ENCODE data around the gene WNK3. TPM values are rescaled to one million over a fixed set of nuclear protein-coding genes. Genes with fewer than 3 reads are reported as not detected.

Gene WNK3
- total RNA-seq, result 0.15 and 0.33 TPM in 2 replicates

DNA sequence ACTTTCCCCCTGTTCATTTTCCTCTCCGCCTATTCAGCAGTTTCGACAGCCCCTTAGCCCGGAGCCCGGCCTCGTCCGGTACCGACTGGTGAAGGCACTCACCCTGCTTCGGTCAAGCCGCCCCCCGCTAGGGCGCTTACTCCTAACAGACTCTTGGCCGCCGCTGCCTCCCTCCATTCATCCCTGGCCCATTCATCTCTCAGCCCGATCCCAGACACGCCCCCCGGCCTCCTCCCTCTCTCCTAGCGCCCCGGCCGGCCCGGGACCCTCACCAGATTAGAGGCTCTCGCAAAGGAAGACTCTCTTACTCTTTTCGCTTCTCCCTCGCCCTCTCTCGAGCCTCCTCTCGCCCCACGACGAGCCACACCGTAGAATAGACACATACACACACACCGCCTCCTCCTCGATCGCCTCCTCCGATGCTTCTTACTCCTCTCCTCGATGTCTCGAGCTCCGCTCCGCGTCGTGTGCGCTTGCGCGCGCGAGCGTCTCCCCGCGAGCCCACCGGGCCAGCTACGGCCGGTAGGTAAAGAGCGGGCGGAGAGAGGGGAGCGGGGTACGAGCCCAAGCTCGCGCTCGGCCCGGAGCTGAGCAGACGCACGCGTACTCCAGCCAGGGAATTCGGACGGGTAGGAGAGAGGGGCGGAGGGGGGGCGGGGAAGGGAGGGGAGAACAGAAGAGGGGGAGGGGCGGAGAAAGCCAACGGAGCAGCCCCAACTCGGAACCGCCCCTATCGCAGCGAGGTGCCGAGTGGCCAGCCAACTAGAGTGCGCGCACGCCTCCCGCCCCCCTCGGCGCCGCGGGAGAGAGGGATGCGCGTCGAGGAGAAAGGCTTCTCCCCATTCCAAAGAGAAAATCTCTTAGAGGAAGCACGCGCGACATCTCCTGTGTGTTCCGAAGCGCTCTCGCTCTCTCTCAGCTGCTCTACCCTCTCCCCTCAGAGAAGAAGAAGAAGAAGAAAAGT lies at the start of gene WNK3:
TSS of gene WNK3 (minus strand) at position 633 of the 964 bp plus-strand sequence.

DNA sequence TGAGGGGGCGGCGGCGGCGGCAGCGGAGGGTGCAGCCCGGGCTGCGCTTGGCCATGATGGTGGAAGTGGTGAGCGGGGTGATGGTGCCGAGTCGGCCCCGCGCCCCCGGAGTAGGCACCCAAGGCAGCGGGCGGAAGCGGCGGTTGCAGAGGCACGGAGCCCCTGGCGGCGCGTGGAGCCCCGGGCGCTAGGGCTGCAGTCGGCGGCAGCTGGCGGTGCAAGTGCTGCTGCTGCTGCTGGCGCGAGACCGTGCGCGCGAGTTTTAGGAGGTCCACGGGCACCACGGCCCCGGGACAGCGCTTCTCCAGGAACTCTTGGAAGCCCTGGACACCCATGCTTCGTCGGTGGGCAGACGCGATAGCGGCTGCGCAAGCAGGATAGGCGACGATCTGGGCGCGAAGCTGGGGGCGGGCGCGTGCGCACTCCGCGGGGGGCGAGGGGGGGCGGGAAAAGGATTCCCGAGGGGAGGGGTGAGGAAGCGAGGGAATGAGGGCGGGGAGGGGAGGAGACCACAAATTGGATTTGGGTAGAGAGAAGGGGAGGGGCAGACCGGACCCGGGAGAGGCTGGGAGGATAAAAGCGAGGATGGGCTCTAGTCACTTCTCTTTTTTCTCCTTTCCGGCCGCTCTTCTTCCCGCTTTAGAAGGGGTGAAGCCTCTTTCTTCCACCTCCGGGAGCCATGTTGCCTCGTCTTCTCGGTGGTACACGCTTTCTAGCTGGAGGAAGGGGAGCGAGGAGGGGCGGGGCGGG lies 174.8 kb downstream of the WNK3 start, which contains the start of gene FAM120C:
TSS of gene FAM120C (minus strand) at position 391 of the 750 bp plus-strand sequence. CDS start at position 335, 56 bp downstream.

Other genes starting within 250 kb of the WNK3 start
- gene FAM120C, start 174.8 kb downstream of the WNK3 start, total RNA-seq, result 3.6 and 5.5 TPM in 2 replicates
- gene TSR2, start 82.4 kb upstream of the WNK3 start, total RNA-seq, result 14.1 and 15.5 TPM in 2 replicates
- 5.6 and 6.0 TPM in 2 replicates for gene FGD1, start 138.2 kb upstream of the WNK3 start, total RNA-seq
- gene GNL3L, start 172.2 kb upstream of the WNK3 start, total RNA-seq, result 33.8 and 34.7 TPM in 2 replicates

Measured in mammary microvascular endothelial cell (primary cell).